HepG2 (cell line): ENCODE results near the gene CAMTA2. TPM values are rescaled to one million over a fixed set of nuclear protein-coding genes. Genes with fewer than 3 reads are reported as not detected.
A peak's percentile ranks its signal among the peaks of the same experiment; 100 is the strongest.

ENCODE experiments used
- CEBPB ChIP-seq: IDR thresholded peaks from 2 replicates; pipeline ENCODE4 v1.6.1; 2011; ENCODE audit warnings: low read depth, low read length, improper control_type of control experiment, borderline replicate concordance
- CREB3 ChIP-seq: sonication (generic); formaldehyde crosslinking; IDR thresholded peaks from 2 replicates; pipeline ENCODE4 v1.5.0; 2020; ENCODE audit warnings: missing genetic modification reagents
- ERF ChIP-seq: IDR thresholded peaks from 2 replicates; pipeline ENCODE4 v1.6.1; 2018; ENCODE audit warnings: missing biosample characterization, missing genetic modification reagents
- GFI1 ChIP-seq: sonication (generic); formaldehyde crosslinking; IDR thresholded peaks from 2 replicates; pipeline ENCODE4 v1.5.0; 2020; ENCODE audit warnings: missing genetic modification reagents, mild to moderate bottlenecking, borderline replicate concordance
- HCFC1 ChIP-seq: fragments of 150-350 bp; IDR thresholded peaks from 2 replicates; pipeline ENCODE4 v1.6.1; 2014; ENCODE audit warnings: low read depth, low read length
- HNRNPH1 ChIP-seq: fragments of 200-400 bp; formaldehyde crosslinking; optimal IDR thresholded peaks from 2 replicates; pipeline ENCODE3; 2017; ENCODE audit warnings: mild to moderate bottlenecking, low read depth, low read length
- KAT7 ChIP-seq: IDR thresholded peaks from 2 replicates; pipeline ENCODE4 v1.6.1; 2018; ENCODE audit warnings: borderline replicate concordance, missing compliant biosample characterization
- LCORL ChIP-seq, 2 experiments: fragments of 450-650 bp in 1 of 2; sonication (generic) in 1 of 2; formaldehyde crosslinking in 1 of 2; IDR thresholded peaks; 2 replicates each; pipeline versions ENCODE4 v1.5.0 to v1.6.1; 2017 to 2020; ENCODE audit warnings: antibody characterized with exemption in 1 of 2, missing genetic modification reagents in 1 of 2
- MTA1 ChIP-seq: sonication (generic); formaldehyde crosslinking; IDR thresholded peaks from 2 replicates; pipeline ENCODE4 v1.4.0; 2020; ENCODE audit warnings: missing genetic modification reagents, mild to moderate bottlenecking, borderline replicate concordance
- MXD1 ChIP-seq: sonication (generic); formaldehyde crosslinking; IDR thresholded peaks from 2 replicates; pipeline ENCODE4 v1.4.0; 2020; ENCODE audit warnings: mild to moderate bottlenecking, missing genetic modification reagents
- MYC ChIP-seq: sonication (generic); formaldehyde crosslinking; IDR thresholded peaks from 2 replicates; pipeline ENCODE4 v1.9.0; 2021; ENCODE audit warnings: missing genetic modification reagents, borderline replicate concordance
- NFYC ChIP-seq: IDR thresholded peaks from 2 replicates; pipeline ENCODE4 v1.6.1; 2016; ENCODE audit warnings: missing genetic modification reagents, missing compliant biosample characterization
- PITX1 ChIP-seq: sonication (generic); formaldehyde crosslinking; IDR thresholded peaks from 2 replicates; pipeline ENCODE4 v1.5.1; 2020; ENCODE audit warnings: mild to moderate bottlenecking, missing genetic modification reagents
- REXO4 ChIP-seq: sonication (generic); formaldehyde crosslinking; IDR thresholded peaks from 2 replicates; pipeline ENCODE4 v1.8.0; 2022; ENCODE audit warnings: missing genetic modification reagents, mild to moderate bottlenecking, borderline replicate concordance
- RFX5 ChIP-seq: IDR thresholded peaks from 2 replicates; pipeline ENCODE4 v1.6.1; 2011; ENCODE audit warnings: low read depth, low read length, improper control_type of control experiment
- SCMH1 ChIP-seq: sonication (generic); formaldehyde crosslinking; IDR thresholded peaks from 2 replicates; pipeline ENCODE4 v1.9.0; 2021; ENCODE audit warnings: missing genetic modification reagents, mild to moderate bottlenecking, borderline replicate concordance
- TCF12 ChIP-seq, 2 experiments: fragments of 450-650 bp in 1 of 2; sonication (generic) in 1 of 2; formaldehyde crosslinking in 1 of 2; IDR thresholded peaks; 2 replicates each; pipeline versions ENCODE4 v1.6.1 to v1.8.0; 2017 to 2022; ENCODE audit warnings: antibody characterized with exemption in 1 of 2, mild to moderate bottlenecking in 1 of 2, missing genetic modification reagents in 1 of 2, moderate library complexity in 1 of 2
- TEAD2 ChIP-seq: sonication (generic); formaldehyde crosslinking; IDR thresholded peaks from 2 replicates; pipeline ENCODE4 v1.9.0; 2021; ENCODE audit warnings: missing genetic modification reagents
- TEAD3 ChIP-seq: optimal IDR thresholded peaks from 2 replicates; pipeline ENCODE3; 2016; ENCODE audit warnings: borderline replicate concordance
- ZC3H13 ChIP-seq: sonication (generic); formaldehyde crosslinking; IDR thresholded peaks from 2 replicates; pipeline ENCODE4 v1.8.1; 2023; ENCODE audit warnings: mild to moderate bottlenecking, missing genetic modification reagents, moderate library complexity
- ZFP36L2 ChIP-seq: sonication (generic); formaldehyde crosslinking; IDR thresholded peaks from 2 replicates; pipeline ENCODE4 v1.4.0; 2020; ENCODE audit warnings: missing genetic modification reagents
- ZNF263 ChIP-seq: sonication (generic); formaldehyde crosslinking; IDR thresholded peaks from 2 replicates; pipeline ENCODE4 v1.4.0; 2020; ENCODE audit warnings: missing genetic modification reagents
- ZNF362 ChIP-seq: sonication (generic); formaldehyde crosslinking; IDR thresholded peaks from 2 replicates; pipeline ENCODE4 v1.4.0; 2020; ENCODE audit warnings: missing genetic modification reagents, mild to moderate bottlenecking, borderline replicate concordance
- ZNF547 ChIP-seq: sonication (generic); formaldehyde crosslinking; IDR thresholded peaks from 2 replicates; pipeline ENCODE4 v1.5.1; 2020; ENCODE audit warnings: mild to moderate bottlenecking, missing genetic modification reagents
- ZNF674 ChIP-seq: sonication (generic); formaldehyde crosslinking; IDR thresholded peaks from 2 replicates; pipeline ENCODE4 v1.5.0; 2020; ENCODE audit warnings: low read depth, mild to moderate bottlenecking, missing genetic modification reagents
- ZSCAN20 ChIP-seq: sonication (generic); formaldehyde crosslinking; IDR thresholded peaks from 2 replicates; pipeline ENCODE4 v1.4.0; 2020; ENCODE audit warnings: missing genetic modification reagents, mild to moderate bottlenecking, borderline replicate concordance
- polyA plus RNA-seq, 8 experiments: library from polyadenylated mRNA; depleted of rRNA in 3 of 8; stranded (reverse) in 7 of 8; unstranded in 1 of 8; fragments of >200 nt; fragmentation: Illumina TruSeq in 4 of 8; extraction: Trizol in 4 of 8; gene quantifications; 2 replicates each; pipeline versions ENCODE4 v1.2.1 to v1.2.3, GENCODE V29; 2011 to 2016; ENCODE audit warnings: low read depth in 4 of 8, missing spikeins in 1 of 8, mixed read lengths in 1 of 8; ENCODE audit not compliant: insufficient read depth in 1 of 8
- total RNA-seq, 5 experiments: library from RNA; depleted of rRNA; stranded (reverse); fragments of >200 nt; fragmentation: Illumina TruSeq; extraction: Trizol; gene quantifications; 2 replicates each; pipeline ENCODE4 v1.2.3, GENCODE V29; 2016; ENCODE audit warnings: low read depth in 1 of 5

CAMTA2 gene
- total and polyA plus RNA-seq, 2 of the 13 experiments (the other 11 are each of a cell fraction or from before 2014, with no cell fraction given): 4.1 to 7.1 TPM

- TF ChIP-seq ZC3H13 (CRISPR knock-in tag) (no peak), KAT7 (peak; percentile 83), MXD1 (CRISPR knock-in tag) (peak; percentile 72; the same call in 1 of the 2 replicates), NFYC (CRISPR knock-in tag) (no peak), ZNF547 (peak; percentile 68; the same call in 1 of the 2 replicates), ZNF362 (CRISPR knock-in tag) (no peak), ZNF263 (CRISPR knock-in tag) (no peak; the same call in 1 of the 2 replicates), REXO4 (CRISPR knock-in tag) (no peak), ZSCAN20 (CRISPR knock-in tag) (0 out of 2 replicates have a peak, but pooled peaks have one; percentile 47), TEAD2 (no peak), ZNF674 (no peak), TEAD3 (peak; percentile 13), HCFC1 (no peak), MYC (CRISPR knock-in tag) (peak; percentile 66; the same call in 1 of the 2 replicates), TCF12 (IDR thresholded peaks at IDR 0.05) (no peak), TCF12 (CRISPR knock-in tag; IDR thresholded peaks at IDR 0.05) (0 out of 2 replicates have a peak, but pooled peaks have one; percentile 24), RFX5 (no peak), MTA1 (no peak), SCMH1 (no peak), CEBPB (no peak), PITX1 (CRISPR knock-in tag) (0 out of 2 replicates have a peak, but pooled peaks have one; percentile 15), CREB3 (CRISPR knock-in tag) (0 out of 2 replicates have a peak, but pooled peaks have one; percentile 11), GFI1 (CRISPR knock-in tag) (0 out of 2 replicates have a peak, but pooled peaks have one; percentile 10), HNRNPH1 (no peak), LCORL (IDR thresholded peaks at IDR 0.05) (no peak), LCORL (CRISPR knock-in tag; IDR thresholded peaks at IDR 0.05) (peak; percentile 31; the same call in 1 of the 2 replicates), ZFP36L2 (CRISPR knock-in tag) (no peak), ERF (CRISPR knock-in tag) (peak; percentile 21; the same call in 1 of the 2 replicates)
Measured at GRCh38 chr17:4947411-4948165, 39.9 kb downstream of the CAMTA2 start (continued).
